HEK293T (cell line): ENCODE measurements around the gene PDE1A.

Experiments used
- ARNT ChIP-seq: fragments of 450-650 bp; IDR thresholded peaks from 2 replicates; pipeline ENCODE4 v1.6.1; 2017; ENCODE audit warnings: mild to moderate bottlenecking
- BHLHE40 ChIP-seq: fragments of 450-650 bp; IDR thresholded peaks from 2 replicates; pipeline ENCODE4 v1.6.1; 2016; ENCODE audit warnings: mild to moderate bottlenecking, moderate library complexity, borderline replicate concordance
- ELF4 ChIP-seq: fragments of 450-650 bp; IDR thresholded peaks from 2 replicates; pipeline ENCODE4 v1.6.1; 2017; ENCODE audit warnings: antibody characterized with exemption
- FOXA1 ChIP-seq: fragments of 450-650 bp; IDR thresholded peaks from 2 replicates; pipeline ENCODE4 v1.6.1; 2016; ENCODE audit warnings: mild to moderate bottlenecking
- FOXK2 ChIP-seq: fragments of 450-650 bp; IDR thresholded peaks from 2 replicates; pipeline ENCODE4 v1.6.1; 2016; ENCODE audit warnings: mild to moderate bottlenecking
- FOXM1 ChIP-seq: fragments of 450-650 bp; IDR thresholded peaks from 2 replicates; pipeline ENCODE4 v1.6.1; 2017; ENCODE audit warnings: mild to moderate bottlenecking, borderline replicate concordance
- HDGF ChIP-seq: fragments of 450-650 bp; IDR thresholded peaks from 2 replicates; pipeline ENCODE4 v1.6.1; 2017; ENCODE audit warnings: antibody characterized with exemption, borderline replicate concordance
- NFRKB ChIP-seq: fragments of 450-650 bp; IDR thresholded peaks from 2 replicates; pipeline ENCODE4 v1.6.1; 2016; ENCODE audit warnings: mild to moderate bottlenecking, moderate library complexity
- PKNOX1 ChIP-seq: fragments of 450-650 bp; IDR thresholded peaks from 2 replicates; pipeline ENCODE4 v1.6.1; 2016
- SP1 ChIP-seq: fragments of 450-650 bp; IDR thresholded peaks from 2 replicates; pipeline ENCODE4 v1.6.1; 2017
- TARDBP ChIP-seq: fragments of 450-650 bp; IDR thresholded peaks from 2 replicates; pipeline ENCODE4 v1.6.1; 2016

GRCh38 chr2:182266909-182267308 lies 159.9 kb downstream of the PDE1A start:
- TF ChIP-seq FOXA1 (no peak), NFRKB (no peak), ELF4 (no peak), FOXK2 (no peak), SP1 (no peak), FOXM1 (no peak), HDGF (no peak), PKNOX1 (no peak), BHLHE40 (no peak), TARDBP (no peak), ARNT (no peak)
